T-helper 1 cell treated with Interleukin-12 subunit alpha and Interleukin-12 subunit beta and Interleukin-4 antibody, amounts not matched to agents 30 μg/mL and 1 μg/mL, for 36 hours (primary cell): Measurements from ENCODE around the gene ST6GALNAC6.
A peak's percentile ranks its signal among the peaks of the same experiment; 100 is the strongest.

Source experiments
- H3K27ac Mint-ChIP-seq: one replicate; pipeline ENCODE4 v1.8.0; 2021; ENCODE audit warnings: mild to moderate bottlenecking, mixed read lengths
- H3K27me3 Mint-ChIP-seq: one replicate; pipeline ENCODE4 v1.8.0; 2021; ENCODE audit warnings: low read depth, mixed read lengths
- H3K36me3 Mint-ChIP-seq: one replicate; pipeline ENCODE4 v1.8.0; 2021; ENCODE audit warnings: low read depth, mixed read lengths
- H3K4me1 Mint-ChIP-seq: one replicate; pipeline ENCODE4 v1.8.0; 2021; ENCODE audit warnings: low read depth, mixed read lengths
- H3K4me3 Mint-ChIP-seq: one replicate; pipeline ENCODE4 v1.8.0; 2021; ENCODE audit warnings: mild to moderate bottlenecking, moderate library complexity, mixed read lengths
- H3K9me3 Mint-ChIP-seq: one replicate; pipeline ENCODE4 v1.8.0; 2021; ENCODE audit warnings: mixed read lengths

Gene ST6GALNAC6

DNA sequence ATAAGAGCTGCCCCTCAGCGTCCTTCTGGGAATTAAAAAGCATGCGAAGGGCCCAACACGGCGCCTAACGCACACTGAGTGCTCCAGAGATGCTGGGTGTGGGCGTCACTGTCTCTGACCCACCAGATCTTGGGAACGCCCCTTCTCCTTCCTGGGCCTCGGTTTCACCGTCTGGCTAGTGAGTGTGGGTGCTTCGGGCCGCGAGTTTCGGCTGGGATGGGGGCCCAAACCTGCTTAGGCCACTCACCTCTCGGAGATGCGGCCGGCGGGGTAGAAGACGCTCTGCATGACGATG, 27.4 kb upstream of the ST6GALNAC6 start:
- H3K27me3 Mint-ChIP-seq = peaks cover 33% of the 10 kb centered on the region
- H3K4me1 Mint-ChIP-seq = peaks cover 18% of the 10 kb centered on the region
- peak overlapping the region; percentile 7 for H3K4me3 Mint-ChIP-seq
- H3K36me3 Mint-ChIP-seq = no peaks in the 10 kb centered on the region
- no peak overlapping the region for H3K27ac Mint-ChIP-seq
- H3K9me3 Mint-ChIP-seq = no peaks in the 10 kb centered on the region

DNA sequence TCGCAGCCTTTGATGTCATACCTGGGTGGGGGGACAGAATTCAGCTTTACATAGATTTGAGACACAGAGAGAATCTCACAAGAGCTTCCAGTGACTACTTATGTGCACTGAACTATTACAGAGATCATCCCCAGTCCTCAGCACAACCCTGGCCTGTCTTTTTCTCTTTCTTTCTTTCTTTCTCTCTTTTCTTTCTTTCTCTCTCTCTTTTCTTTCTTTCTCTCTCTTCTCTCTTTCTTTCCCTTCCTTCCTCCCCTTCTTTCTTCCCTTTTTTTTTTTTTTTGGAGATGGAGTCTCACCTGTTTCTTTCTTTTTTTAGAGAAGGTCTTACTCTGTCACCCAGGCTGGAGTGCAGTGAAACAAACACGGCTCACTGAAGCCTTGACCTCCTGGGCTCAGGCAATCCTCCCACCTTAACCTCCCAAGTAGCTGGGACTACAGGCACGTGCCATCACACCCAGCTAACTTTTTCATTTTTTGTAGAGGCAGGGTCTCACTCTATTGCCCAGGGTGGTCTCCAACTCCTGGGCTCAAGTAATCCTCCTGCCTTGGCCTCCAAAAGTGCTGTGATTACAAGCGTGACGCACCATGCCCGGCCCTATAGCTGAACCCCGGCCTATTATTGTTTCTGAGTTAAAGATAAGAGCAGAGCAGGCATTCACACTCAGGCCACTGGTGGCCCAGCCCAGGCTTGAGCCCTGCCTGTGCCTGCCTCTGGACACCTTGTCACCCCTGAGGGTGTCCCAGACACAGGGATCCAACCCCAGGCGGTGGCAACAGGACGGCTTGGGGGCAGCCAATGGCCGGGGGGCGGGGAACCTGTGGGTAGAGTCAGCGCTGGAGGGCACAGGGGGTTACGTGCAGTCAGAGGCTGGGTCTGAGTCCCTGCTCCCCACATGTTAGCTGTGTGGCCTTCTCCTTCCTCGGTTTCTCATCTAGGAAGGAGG, 26.8 kb upstream of the ST6GALNAC6 start:
- Mint-ChIP-seq H3K27ac (no peak overlapping the region), H3K36me3 (no peaks in the 10 kb centered on the region), H3K27me3 (peaks cover 33% of the 10 kb centered on the region), H3K9me3 (no peaks in the 10 kb centered on the region), H3K4me3 (no peak overlapping the region), H3K4me1 (peaks cover 16% of the 10 kb centered on the region)

DNA sequence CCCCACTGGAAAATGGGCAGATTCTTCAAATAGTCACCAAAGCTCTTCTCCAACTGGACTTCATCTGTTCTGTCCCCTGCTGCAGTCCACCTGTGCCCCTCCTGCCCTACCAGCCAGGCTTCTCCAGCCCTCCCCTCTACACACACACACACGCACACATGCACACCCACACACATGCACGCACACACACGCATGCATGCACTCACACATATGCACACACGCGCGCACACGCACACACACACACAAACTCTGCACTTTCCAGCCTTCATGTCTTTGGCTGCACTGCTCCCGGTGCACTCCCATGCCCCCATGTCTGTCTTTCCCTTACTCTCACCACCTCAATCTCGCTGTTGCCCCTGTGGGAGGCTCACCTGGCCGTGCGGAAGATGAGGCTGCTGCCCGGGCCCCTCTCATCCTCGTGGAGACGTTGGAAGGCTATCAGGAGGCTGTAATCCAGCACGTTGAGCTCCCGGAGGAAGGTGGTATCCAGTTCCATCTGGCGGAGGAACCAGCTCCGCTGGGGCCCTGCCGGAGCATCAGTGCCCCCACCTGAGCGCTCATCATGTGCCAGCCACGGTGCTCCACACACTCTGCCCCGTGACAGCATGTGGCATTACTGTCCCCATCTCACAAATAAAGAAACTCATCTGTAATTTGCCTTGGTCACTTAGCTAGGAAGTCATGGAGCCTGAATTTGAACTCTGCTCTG, 25.5 kb upstream of the ST6GALNAC6 start:
- no peaks in the 10 kb centered on the region for H3K9me3 Mint-ChIP-seq
- H3K27me3 Mint-ChIP-seq = peaks cover 30% of the 10 kb centered on the region
- H3K36me3 Mint-ChIP-seq = no peaks in the 10 kb centered on the region
- no peak overlapping the region for H3K4me3 Mint-ChIP-seq
- no peak overlapping the region for H3K27ac Mint-ChIP-seq
- H3K4me1 Mint-ChIP-seq = peaks cover 14% of the 10 kb centered on the region

DNA sequence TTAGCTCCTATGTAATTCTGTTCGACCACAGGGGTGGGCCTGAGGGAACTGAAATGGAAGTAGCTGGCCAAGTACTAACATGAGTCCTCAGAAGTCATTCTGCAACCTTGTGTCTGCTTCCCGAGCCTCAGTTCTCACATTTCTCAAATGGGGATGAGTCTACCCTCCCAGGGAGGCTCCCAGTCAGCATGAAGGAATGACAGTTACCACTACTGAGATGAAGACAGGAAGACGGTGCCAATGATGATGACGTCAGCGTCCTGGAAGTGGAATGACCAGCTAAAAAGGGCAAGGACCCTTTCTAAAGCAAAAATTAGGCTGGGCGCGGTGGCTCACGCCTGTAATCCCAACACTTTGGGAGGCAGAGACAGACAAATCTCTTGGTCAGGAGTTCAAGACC, 24.4 kb upstream of the ST6GALNAC6 start:
- peaks cover 26% of the 10 kb centered on the region for H3K27me3 Mint-ChIP-seq
- H3K4me1 Mint-ChIP-seq = peaks cover 18% of the 10 kb centered on the region
- no peaks in the 10 kb centered on the region for H3K9me3 Mint-ChIP-seq
- no peaks in the 10 kb centered on the region for H3K36me3 Mint-ChIP-seq
- no peak overlapping the region for H3K27ac Mint-ChIP-seq
- H3K4me3 Mint-ChIP-seq = no peak overlapping the region

DNA sequence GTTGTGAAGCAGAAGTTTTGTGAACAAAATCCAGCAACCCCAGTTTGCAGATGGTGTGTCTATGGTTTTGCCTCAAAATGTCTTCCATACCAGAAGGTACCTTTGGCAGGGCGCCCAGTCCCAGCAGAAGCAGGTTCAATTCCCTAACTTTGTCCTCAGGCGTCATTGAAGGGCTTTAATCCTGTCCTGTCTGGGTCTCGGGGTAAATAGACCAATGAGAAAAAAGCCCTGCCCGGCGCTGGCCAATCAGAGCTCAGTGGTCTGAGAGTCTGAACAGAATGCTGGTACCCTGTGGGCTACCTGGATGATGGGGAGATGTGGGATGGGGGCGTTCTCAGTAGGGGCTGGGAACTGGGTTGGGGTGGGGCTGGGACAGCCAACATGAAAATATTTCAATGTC, 23.6 kb upstream of the ST6GALNAC6 start:
- no peaks in the 10 kb centered on the region for H3K9me3 Mint-ChIP-seq
- no peak overlapping the region for H3K4me3 Mint-ChIP-seq
- H3K27me3 Mint-ChIP-seq = peaks cover 22% of the 10 kb centered on the region
- H3K4me1 Mint-ChIP-seq = peaks cover 23% of the 10 kb centered on the region
- H3K27ac Mint-ChIP-seq = no peak overlapping the region
- H3K36me3 Mint-ChIP-seq = no peaks in the 10 kb centered on the region

DNA sequence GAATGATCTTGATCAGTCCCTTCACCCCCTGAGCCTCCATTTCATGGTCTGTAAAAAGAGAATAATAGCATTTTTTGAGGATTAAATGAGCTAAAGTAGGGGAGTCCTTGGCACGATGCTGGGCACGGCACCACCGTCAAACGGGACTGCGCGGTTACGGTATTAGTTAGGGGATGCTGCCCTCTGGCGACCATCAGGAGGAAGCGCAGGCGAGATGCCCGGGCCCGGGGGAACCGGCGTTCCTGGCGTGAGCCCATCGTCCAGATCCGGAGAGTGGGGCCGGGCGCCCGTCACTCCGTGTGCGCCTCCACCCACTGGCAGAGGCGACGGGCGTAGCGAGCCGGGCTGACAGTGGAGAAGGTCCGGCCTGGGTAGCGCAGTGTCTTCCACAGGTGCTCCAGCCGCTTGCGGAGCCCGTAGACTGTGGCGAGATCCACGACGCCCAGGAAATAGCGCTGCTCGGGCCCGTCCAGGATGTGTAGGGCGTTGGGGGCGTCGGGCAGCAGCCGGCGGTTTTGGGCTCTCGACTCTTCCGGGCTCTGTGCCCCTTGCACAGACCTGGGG, 22.2 kb upstream of the ST6GALNAC6 start:
- no peaks in the 10 kb centered on the region for H3K36me3 Mint-ChIP-seq
- peaks cover 22% of the 10 kb centered on the region for H3K27me3 Mint-ChIP-seq
- H3K9me3 Mint-ChIP-seq = no peaks in the 10 kb centered on the region
- H3K27ac Mint-ChIP-seq = peak overlapping the region; percentile 45
- H3K4me3 Mint-ChIP-seq = peak overlapping the region; percentile 42
- H3K4me1 Mint-ChIP-seq = peaks cover 28% of the 10 kb centered on the region

DNA sequence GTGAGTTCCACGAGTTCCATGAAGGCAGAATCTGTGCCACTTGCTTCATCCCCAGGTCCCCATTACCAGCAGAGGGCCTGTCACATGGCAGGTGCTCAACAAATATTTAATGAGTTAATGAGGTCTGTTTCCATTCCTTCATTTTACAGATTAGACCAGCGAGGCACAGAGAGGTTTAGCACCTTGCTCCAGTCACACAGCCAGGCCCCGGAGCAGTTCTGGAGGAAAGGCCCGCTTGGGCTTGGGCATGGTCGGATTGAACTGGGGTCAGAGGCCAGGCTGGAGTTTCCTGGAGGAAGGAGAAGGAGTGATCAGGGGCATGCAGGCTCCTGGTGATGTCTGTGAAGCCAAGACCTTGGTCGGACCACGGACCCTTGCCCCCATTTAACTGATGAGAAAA, 21.4 kb upstream of the ST6GALNAC6 start:
- Mint-ChIP-seq H3K27me3 (peaks cover 17% of the 10 kb centered on the region), H3K36me3 (no peaks in the 10 kb centered on the region), H3K4me1 (peaks cover 31% of the 10 kb centered on the region), H3K4me3 (no peak overlapping the region), H3K27ac (no peak overlapping the region), H3K9me3 (no peaks in the 10 kb centered on the region)

DNA sequence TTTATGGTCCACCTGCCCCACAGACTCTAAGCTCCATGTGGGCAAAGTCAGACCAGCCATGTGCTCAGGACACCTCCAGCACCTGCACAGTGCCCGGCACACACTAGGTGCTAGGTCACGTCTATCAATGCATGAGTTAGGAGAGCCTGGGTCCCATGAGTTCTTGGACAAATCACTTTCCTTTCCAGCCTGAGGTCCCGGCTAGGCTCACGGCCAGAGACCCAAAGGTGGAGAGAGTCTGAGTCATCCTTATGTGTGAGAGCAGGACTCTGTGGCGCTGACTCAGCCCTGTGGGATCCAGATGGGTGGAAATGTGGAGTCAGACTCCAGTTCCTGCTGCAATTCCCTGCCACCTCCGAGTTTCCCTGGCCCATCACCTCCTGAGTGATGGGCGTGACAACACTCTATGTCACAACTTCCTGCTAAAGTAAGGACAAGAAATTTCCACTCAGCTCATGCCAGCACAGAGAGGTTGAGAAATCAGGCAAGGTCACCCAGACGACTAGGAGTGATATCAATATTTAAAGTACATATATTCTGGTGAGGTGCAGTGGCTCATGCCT, 19.9 kb upstream of the ST6GALNAC6 start:
- Mint-ChIP-seq H3K4me1 (peaks cover 38% of the 10 kb centered on the region), H3K27ac (no peak overlapping the region), H3K36me3 (peaks cover 2% of the 10 kb centered on the region), H3K9me3 (no peaks in the 10 kb centered on the region), H3K27me3 (peaks cover 9% of the 10 kb centered on the region), H3K4me3 (no peak overlapping the region)

DNA sequence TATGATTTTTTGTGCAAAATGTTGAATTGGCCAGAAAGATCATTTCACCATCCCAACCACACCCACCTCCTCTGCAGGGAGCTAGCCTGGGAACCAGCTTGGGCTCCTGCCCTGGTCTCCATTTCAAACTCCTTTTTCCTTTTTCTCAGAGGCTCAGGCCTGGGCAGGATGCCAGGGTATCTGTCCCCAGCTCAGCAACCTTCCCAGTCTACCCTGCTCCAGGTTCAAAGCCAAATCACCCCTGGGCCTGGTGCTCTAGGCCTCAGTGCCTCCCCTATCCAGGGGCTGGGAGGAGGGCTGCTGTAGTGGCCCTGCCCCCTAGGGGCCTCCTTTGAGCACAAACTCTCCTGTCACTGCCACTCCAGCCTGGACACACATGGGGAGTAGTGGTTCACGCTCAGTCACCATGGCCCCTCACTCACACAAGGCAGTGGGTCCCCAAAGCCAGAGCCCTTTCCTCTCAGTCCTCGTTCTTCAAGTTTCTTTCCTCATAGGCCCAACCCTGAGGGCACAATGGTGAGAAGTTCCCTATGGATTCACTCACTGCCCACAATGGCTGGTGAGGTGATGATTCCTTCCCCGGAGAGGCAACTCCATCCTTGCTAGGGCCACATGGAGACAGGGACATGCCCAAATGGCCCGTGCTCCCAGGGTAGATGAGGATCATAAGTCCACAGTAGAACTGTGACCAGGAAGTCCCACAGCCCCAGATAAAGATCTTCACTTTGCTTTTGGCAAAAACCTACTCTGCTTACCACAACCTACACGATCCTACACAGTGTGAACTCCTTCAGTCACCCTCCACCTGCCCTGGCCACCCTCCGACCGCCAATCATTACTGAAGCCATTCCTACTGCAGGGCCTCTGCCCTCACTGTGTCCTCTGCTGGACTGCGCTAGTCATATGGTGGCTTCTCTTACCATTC, 19.0 kb upstream of the ST6GALNAC6 start:
- peaks cover 38% of the 10 kb centered on the region for H3K4me1 Mint-ChIP-seq
- H3K9me3 Mint-ChIP-seq = no peaks in the 10 kb centered on the region

DNA sequence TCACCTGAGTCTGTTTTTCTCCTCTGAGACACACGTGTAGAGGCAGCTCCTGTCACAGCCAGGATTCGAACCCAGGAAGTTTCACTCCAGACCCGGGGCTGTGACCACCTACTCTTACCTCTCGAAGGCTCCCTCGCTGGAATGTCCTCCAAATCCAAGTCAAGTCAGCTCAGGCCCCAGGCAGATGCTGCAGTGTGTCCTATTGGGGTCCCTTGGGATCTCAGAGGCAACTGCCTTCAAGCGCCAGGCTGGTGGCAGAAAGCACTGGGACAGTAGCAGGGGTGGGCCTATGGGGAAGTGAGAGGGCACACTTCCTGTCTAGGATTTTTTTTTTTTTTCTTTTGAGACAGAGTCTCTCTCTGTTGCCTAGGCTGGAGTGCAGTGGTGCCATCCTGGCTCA, 18.2 kb upstream of the ST6GALNAC6 start:
- Mint-ChIP-seq H3K27ac (no peak overlapping the region), H3K4me3 (peak overlapping the region; percentile 34), H3K4me1 (peaks cover 43% of the 10 kb centered on the region), H3K36me3 (peaks cover 12% of the 10 kb centered on the region), H3K27me3 (no peaks in the 10 kb centered on the region), H3K9me3 (no peaks in the 10 kb centered on the region)

More for the DNA sequence above, 19.0 kb upstream of the ST6GALNAC6 start:
- Mint-ChIP-seq H3K27me3 (peaks cover 5% of the 10 kb centered on the region), H3K36me3 (peaks cover 8% of the 10 kb centered on the region), H3K27ac (peak overlapping the region; percentile 27), H3K4me3 (no peak overlapping the region)

DNA sequence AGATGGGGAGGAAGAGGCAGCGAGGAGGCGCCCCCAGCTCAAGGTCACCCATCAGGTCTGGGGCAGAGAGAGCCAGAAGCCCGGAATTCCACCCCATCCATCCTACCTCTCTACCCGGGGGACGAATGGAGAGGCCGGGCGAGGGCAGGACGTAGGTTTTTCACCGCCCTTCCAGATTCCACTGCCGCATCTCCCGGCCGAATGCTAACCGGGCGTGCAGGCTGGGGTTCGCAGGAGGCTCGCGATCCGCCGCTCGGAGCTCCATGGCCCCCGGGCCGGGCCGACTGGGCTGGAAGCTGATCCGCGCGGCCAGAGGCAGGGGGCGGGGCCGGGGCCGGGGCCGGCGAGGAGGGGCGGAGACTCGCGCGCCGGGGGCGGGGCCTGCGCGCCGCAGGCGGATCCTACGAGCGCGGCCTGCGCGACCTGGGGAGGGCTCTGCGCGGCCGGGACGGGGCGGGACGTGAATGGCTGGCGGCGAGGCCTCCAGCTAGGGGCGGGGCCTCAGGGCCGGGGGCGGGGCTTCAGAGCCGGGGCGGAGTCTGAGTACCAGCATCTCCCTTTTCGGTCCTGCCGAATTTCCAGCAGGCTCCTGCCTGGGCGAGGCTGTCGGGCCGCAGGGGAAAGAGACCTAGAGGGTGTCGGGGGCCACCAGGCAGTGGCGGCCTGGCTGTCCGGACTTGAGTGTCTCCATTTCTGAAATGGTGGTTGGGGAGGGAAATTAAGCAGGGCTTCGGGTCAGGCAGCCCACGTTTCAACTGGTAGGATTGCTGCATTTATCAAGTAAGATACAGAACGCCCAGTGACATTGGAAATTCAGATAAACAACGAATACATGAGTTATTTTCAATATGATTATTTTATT, 17.5 kb upstream of the ST6GALNAC6 start, which contains the start of gene ST6GALNAC4:
TSS of gene ST6GALNAC4 (minus strand) at position 322 of the 862 bp plus-strand sequence. CDS start 622 bp downstream, outside the sequence.
- H3K27me3 Mint-ChIP-seq = no peaks in the 10 kb centered on the region
- no peaks in the 10 kb centered on the region for H3K9me3 Mint-ChIP-seq
- H3K4me1 Mint-ChIP-seq = peaks cover 45% of the 10 kb centered on the region
- peak within 1 kb of the TSS; percentile 89 for H3K27ac Mint-ChIP-seq
- H3K36me3 Mint-ChIP-seq = peaks cover 16% of the 10 kb centered on the region
- peak within 1 kb of the TSS; percentile 85 for H3K4me3 Mint-ChIP-seq

DNA sequence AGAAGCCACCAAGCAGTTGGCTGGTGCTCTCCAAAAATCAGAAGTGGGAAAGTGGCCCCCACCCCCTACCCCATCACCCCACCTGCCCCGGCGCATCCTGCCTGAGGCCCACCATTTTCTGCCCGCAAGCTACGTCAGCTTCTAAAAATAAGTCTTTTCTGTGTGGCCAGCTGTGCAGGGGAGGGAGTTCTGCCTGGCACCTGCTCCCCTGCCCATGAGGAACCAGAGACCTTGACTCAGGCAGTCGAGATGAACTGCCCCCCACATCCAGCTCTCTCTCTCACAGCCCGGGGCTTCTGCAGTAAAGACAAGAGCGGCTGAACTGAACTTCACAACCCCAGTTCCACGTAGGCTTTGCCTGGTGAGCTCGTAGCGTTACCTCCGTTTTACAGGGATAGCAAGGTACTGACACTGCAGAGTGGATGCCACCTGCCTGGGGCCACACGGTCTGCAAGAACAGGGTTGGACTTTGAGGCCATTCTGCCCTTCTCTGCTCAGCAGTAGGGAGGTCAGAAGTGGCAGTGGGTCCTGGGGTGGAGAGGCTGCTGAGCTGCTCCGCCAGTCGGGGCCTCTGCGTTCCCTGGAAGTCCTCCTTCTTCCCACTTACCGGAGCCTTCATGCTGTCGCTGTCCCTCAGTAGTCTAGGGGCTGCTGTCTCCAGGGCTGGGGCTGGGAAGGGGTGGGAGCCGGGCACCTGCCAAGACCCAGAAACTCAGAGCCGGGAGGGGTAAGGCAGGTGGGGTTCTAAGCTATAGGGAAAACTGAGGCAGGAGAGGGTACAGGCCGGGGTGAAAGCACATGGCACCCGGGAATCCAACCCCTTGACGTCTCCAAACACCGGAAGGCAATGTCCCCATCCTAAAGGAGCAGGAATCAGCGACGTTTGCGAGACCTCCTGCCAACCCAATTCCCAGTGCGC, 16.7 kb upstream of the ST6GALNAC6 start:
- H3K9me3 Mint-ChIP-seq = no peaks in the 10 kb centered on the region
- H3K4me1 Mint-ChIP-seq = peaks cover 48% of the 10 kb centered on the region
- peaks cover 17% of the 10 kb centered on the region for H3K36me3 Mint-ChIP-seq
- no peaks in the 10 kb centered on the region for H3K27me3 Mint-ChIP-seq
- H3K27ac Mint-ChIP-seq = peak overlapping the region; percentile 89
- H3K4me3 Mint-ChIP-seq = peak overlapping the region; percentile 85
